ENCODE results near the gene COLEC12.
"Not testable (repeated sequence)": the region's sequence is repeated elsewhere in the genome, so short reads cannot be mapped to it uniquely, and the experiment has no call there.

Gene COLEC12

DNA sequence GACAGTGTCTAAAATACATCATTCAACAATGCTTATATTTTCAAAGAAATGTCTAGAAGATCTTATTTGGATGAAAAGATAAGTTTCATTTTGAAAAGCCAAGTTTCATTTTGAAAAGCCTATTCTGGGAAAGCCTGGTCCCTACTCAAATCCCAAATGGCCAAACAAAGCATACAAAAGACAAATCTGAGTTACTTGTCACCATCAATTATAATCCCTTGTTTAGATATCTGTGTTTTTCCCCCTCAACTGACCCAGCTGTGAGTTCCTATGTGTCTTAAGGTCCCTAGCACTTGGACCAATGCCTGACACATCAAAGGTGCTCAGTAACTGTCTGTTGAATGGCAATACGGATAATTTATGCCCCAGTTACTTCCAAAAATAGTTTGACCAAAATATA, 180.3 kb downstream of the COLEC12 start:
- DNase-seq, result no peak

DNA sequence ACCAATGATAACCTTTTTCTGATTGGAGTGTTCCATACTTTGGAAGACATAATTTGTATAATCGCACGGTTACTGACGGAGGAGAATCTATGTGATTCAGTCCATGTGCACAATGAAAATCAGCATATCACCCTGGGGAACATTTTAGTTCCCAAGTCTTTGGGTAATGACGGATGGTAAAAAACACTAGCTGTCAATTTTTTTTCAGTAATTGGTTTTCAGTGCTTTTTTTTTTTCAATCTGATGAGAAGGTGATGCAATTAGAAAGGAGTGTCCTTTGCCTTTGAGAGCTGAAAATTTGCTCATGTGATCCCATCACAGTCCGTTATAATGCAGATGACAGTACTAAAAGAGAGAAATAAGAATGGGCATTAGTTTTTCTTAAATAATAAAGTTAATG, 180.8 kb downstream of the COLEC12 start:
- DNase-seq, result no peak
- intact Hi-C loops (cut with DNase I), result no loop called here

More for the DNA sequence above, 180.3 kb downstream of the COLEC12 start:
- intact Hi-C loops (cut with DNase I), result no loop called here

DNA sequence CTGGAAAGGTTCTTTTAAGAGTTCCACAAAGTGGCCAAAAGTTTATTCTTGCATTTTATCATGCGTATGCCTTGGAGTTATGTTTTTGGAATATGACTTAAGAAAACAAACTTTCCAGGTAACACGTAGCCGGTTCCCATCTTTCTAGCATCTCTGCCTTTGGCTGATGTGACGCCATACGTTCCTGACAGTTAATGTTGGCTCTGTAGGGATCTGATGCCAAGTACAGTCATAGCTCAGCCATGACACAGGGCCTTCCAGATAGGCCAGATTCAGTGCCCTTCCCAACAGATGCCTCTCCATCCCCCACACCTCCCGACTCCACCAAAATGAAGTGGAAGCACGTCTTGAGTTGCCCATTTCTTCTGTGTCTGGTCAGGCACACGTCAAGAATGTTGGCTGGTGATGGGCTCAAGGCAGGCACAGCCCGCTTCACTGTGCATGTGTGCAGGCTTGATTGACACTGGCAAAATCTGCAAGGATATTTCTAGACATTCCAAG, 181.7 kb downstream of the COLEC12 start:
- DNase-seq, result peak in 1 of 42 donors; percentile 12
- intact Hi-C loops (cut with DNase I), result no loop called here

DNA sequence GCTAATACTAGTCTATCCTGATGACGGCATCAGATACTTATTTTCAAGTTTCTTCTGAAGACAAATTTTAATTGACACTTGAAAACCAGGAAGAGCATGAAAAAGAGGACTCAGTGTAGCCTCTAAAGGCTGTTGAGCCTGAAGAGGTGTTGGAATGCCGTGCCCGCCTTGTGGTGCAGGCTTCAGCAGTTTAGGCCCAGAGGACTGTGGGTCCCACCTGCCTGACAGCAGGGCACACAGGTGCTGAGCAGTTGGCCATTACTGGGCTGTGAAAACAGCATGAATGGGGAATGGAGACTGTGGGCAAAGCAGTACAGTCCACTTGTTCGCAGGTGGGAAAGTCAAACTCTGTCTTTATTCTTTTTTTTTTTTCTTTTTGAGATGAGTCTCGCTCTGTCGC, 182.9 kb downstream of the COLEC12 start:
- DNase-seq, result peak in 1 of 42 donors; percentile 27
- intact Hi-C loops (cut with DNase I), result no loop called here

DNA sequence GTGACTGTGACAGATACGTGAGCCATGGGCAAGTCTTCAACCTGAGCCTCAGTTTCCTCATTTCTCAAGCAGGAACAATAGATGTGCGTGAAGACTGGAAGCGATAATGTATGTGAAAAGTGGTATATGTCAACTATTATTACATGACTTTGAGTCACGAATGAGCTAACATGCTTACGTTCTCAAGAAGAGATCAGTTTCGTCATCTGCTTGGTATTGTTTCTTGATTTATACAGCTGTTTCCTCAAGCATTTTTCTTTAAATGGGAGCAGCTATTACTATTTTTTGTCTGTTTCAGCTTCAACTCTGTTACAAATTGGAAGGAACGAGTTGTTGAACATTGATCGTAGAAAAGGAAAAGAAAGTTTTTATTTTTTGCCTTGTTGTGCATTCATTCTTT, 184.1 kb downstream of the COLEC12 start:
- DNase-seq, result no peak
- intact Hi-C loops (cut with DNase I), result no loop called here

DNA sequence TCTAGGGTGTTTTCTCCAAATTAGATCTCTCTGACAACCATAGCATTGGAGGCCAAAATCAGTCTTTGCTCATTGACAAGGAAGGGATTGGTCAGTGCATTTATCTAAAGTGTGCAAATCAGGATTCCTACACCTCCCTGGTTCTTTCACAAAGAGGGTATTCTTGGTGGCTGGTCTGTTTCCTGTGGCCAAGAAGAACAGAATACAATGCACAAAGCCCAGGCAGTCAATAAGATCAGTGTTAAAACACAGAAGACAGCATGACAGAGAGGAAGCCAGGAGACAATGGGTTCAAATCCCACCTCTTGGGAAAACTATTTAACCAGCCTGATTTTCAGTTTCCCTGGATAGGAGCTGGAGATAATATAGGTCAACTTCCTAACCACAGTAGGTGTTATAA, 186.6 kb downstream of the COLEC12 start:
- intact Hi-C loops (cut with DNase I), result no loop called here
- no peak for DNase-seq

DNA sequence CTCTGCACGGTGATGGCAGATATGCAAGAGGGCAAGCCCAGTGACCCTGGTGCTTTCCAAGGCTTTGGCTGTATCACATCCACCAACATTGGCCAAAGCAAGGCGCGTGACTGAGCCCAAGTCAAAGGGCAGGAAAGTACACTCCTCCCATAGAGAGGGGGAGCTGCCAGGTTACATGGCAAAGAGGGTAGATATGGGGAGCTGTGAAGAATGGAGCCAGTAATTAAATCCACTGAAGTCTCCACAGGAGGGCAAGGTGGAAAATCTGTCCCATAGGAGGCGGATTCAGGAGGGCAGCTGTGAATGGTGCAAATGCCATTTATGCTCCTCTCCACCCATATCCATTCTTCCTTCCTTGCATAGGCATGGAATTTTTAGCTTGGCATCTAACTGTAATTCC, 188.1 kb downstream of the COLEC12 start:
- intact Hi-C loops (cut with DNase I), result no loop called here
- no peak for DNase-seq

DNA sequence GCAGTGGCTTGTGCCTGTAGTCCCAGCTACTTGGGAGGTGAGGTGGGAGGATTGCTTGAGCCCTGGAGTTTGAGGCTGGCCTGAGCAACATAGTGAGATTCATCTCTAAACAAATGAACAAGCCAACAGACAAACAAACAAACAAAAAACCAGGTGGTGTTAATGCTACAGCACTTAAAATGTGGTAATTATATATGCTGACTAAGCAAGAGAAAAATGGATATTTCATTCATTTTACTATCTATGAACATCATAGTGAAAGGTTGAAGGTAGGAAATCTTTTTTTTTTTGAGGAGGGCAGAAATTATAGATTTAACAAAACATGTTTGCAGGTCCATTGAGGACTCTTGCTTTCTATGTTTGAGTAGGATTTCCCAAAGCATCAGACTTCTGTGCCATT, 190.5 kb downstream of the COLEC12 start:
- DNase-seq, result no peak
- intact Hi-C loops (cut with DNase I), result no loop called here

DNA sequence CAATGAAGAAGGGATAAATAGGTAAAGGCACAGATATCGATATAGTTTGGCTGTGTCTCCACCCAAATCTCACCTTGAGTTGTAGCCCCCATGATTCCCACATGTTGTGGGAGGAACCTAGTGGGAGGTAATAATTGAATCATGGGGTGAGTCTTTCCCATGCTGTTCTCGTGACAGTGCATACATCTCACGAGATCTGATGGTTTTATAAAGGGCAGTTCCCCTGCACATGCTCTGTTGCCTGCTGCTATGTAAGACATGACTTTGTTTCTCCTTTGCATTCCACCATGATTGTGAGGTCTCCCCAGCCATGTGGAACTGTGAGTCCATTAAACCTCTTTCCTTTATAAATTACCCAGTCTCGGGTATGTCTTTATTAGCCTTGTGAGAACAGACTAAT, 192.4 kb downstream of the COLEC12 start:
- intact Hi-C loops (cut with DNase I); DNase-seq: not testable (repeated sequence)

DNA sequence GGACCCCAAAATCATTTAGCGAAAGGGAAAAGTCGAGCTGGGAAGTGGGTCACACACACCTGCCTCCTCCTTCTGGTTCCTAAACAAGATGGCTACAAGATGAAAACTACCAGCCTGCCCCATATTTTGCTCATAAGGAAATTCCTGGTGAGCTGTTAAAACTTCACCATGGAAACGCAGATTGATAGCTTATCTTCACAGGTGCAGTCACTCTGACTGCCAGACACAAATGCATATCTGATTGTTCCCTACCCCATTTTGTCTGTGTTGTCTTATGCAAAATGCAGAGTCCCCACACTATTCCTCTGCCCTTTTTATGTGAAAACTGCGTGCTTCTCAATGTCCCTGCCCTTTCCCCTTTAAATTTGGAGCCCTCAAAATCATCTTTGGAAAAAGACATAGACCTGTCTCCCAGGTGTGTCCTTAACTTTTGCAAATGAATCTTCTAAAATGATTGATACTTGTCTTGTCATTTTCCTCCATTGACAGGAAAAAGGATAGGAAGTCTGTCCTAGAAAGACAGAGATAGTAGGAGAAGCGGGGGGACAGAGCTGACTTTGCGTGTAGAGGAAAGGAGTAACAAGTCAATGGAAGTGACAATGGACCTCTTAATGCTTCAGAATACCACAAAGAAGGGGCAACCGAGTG, 193.8 kb downstream of the COLEC12 start:
- intact Hi-C loops (cut with DNase I), result no loop called here
- DNase-seq, result no peak

DNA sequence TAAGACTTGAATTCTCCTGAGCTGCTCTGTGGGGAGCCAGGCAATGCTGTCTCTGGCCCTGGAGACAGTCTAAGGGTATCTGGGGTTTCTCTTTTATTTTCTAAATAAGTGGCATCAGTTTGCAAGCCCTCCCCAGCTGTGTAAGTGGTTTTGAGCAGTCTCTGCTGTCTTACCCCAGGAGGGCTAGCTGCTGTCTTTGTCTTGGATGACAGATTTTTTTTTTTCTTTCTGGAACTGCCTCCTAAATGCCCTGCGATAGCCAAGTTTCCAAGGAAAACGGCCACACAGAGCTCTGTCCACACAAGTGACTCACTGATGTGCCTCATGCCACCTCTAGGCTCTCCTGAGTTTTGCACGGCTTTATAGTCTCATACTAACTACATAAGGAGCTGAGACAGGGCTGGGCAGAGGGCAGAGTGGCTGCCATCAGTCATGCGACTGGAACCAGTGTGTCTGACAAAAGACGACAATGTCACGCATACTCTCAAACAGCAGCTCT, 195.4 kb downstream of the COLEC12 start:
- intact Hi-C loops (cut with DNase I), result no loop called here
- no peak for DNase-seq

DNA sequence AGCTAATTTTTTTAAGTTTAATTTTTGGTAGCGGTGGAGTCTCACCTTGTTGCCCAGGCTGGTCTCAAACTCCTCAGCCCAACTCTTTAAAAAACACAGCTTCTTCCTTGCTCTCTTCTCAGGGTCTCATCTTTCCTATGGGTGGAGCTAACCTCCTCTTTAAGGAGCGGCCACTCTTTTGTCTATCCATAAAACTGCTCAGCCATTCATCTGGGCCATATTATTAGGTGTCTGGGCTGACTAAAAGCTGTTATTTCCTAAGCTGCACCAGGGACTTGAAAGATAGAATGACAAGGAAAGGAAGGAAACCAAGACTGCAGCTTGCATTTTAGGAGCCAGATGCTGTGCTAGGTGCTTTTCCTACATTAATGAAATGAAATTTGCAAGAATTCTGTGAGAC, 196.9 kb downstream of the COLEC12 start:
- no peak for DNase-seq
- intact Hi-C loops (cut with DNase I), result no loop called here

DNA sequence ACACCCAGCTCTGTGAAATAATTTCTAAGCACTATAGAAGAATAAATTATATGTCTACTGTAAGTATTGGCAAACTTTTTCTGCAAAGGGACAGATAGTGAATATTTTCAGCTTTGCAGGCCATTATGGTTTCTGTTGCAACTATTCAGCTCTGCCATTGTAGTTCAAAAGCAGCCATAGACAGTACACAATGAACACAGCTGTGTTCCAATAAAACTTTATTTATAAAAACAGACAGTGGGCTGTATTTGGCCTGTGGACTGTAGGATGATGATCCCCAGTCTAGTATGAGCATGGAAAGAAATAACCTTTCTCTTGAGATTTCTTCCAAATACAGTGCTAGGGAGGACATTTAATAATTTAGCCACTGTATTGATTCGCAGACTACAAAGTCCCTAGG, 197.5 kb downstream of the COLEC12 start:
- intact Hi-C loops (cut with DNase I), result no loop called here
- DNase-seq, result no peak

DNA sequence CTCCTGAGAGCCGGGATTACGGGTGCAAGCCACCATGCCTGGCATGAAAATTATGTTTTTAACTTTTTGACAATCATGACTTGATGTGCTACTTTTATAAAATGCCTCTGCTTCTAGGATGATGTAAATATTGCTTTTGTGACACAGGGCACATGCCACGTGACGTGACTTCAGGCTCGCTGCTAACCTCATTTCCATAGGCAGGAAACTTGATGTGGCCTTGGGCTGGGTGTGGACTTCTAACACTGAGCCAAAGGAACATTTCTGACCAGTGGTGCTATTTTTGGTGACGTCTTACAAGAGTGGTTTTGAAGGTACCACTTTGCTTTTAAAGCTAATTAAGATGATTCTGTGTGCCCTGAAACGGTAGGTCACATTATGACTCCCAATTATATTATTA, 198.4 kb downstream of the COLEC12 start:
- DNase-seq, result no peak
- intact Hi-C loops (cut with DNase I), result no loop called here

DNA sequence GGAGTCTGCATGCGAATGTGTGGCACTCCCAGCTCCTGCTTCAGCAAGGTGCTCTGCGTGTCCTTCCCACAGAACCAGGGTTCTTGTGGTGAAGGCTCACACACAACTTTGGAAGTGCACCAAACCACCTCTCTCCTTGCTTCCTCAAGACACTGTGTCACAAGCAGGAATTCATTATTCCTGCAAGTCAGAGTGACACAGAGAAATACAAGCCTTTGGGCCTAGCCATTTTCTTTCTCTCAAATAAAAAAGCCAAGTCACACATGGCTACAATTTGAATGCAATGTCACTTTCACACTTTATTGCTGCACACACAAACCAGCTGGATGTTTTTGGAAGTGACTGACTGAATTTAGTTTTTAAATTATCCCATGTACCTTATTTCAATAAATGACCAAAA, 202.6 kb downstream of the COLEC12 start:
- intact Hi-C loops (cut with DNase I), result no loop called here
- no peak for DNase-seq

DNA sequence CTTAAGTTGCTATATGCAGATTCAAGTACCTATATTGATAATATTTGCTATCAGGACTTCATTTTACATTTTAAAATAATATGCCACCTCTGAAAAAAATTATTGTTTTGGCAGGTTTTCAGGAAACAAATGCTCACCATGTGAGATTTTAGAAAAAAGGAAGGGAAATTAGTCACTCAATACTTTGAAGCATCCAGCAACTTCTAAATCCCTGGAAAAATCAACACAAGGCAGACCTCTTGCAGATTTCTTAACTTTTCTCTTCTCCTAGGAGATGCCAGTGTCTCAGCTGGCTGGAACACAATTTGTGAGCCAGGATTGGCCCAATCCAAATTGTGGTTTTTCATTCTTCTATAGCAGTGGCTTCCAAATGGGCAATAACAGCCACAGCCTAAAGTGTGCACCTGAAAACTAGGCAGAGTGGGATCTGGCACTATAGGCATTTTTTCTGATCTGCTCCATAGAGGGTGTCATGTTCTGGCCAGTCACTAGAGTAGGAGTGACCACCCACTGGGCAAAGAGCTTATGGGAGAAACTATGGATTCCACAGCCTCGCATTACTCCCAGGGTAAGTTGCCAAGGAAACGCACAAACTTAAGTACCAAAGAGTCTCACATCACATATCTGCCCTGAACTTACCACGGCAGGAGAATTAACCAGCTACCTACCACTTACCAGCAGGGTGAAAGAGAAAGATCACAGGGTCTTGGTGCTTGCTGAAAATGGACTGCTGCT, 204.6 kb downstream of the COLEC12 start:
- intact Hi-C loops (cut with DNase I), result no loop called here
- no peak for DNase-seq

DNA sequence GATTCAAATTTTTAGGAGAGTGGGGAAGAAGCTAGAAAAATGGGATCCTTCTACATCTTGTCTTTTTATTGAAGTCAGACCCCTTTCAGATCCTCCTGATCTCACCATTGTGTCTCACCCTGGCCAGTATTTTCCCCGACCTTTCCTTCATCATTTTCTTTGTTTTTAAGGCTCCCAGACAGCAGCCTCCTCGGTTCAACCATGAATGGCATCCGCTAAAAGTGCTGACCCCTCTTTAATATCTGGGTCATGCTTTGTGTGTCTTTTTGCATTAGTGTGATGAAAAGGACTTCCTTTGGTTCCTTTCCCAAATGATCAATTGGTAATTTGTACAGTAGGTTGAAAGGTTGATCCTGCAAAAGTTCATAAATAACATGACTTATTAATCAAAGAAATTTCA, 205.9 kb downstream of the COLEC12 start:
- intact Hi-C loops (cut with DNase I), result loop anchor here (5.0 kb wide), 1 partner anchor 323 kb away; no protein-coding TSS in a partner anchor

DNA sequence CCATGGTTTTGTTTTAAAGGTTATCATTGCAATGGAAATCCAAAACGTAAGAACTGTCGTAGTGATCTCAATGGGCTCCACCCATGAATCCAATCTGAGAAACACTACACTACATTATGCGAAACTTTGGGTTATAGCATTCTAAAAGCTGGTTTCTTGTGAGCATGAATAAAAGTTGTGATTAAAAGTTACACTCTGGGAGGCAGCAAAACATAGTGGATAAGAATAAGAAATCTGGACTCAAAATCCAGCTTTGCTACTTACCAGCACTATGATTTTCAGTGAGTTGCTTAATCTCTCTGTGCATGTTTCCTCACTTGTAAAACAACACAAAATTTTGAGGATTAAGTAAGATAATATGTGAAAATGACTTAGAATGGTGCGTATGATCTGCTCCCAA, 207.0 kb downstream of the COLEC12 start:
- no peak for DNase-seq
- intact Hi-C loops (cut with DNase I), result loop anchor here (5.0 kb wide), 1 partner anchor 324 kb away; no protein-coding TSS in a partner anchor

More for the DNA sequence above, 205.9 kb downstream of the COLEC12 start:
- DNase-seq, result no peak

DNA sequence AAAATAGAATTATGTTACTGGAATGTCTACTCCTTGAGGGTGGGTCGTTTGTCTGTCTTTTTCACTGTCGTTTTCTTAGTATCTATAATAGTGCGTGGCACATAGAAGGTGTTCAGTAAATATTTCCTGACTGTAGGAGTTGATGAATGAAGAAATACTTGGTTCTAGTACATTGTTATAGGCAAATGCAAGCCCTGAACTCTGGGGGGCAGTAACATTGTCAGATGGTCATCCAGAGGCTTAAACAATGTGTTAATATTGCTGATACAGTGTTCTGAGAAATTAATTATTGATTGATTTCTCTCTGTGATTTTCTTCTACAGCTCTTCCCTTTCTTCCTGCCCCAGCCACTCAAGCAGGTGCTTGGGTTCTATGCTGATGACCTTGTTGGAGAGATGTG, 208.2 kb downstream of the COLEC12 start:
- no peak for DNase-seq
- intact Hi-C loops (cut with DNase I), result loop anchor here (5.0 kb wide), 1 partner anchor 325 kb away; no protein-coding TSS in a partner anchor

DNA sequence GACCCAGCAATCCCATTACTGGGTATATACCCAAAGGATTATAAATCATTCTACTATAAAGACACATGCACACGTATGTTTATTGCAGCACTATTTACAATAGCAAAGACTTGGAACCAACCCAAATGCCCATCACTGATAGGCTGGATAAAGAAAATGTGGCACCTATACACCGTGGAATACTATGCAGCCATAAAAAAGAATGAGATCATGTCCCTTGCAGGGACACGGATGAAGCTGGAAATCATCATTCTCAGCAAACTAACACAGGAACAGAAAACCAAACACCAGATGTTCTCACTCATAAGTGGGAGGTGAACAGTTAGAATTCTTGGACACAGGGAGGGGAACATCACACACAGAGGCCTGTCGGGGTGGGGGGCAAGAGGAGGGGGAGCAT, 210.5 kb downstream of the COLEC12 start:
- intact Hi-C loops (cut with DNase I), result loop anchor here (5.0 kb wide), 1 partner anchor 327 kb away; no protein-coding TSS in a partner anchor
- not testable (repeated sequence) for DNase-seq

All from head of caudate nucleus (tissue), 42 donors.